ENCODE data around the gene SCARB2.
A peak's percentile ranks its signal among the peaks of the same experiment; 100 is the strongest.

Gene SCARB2

GRCh38 chr4:76148142-76148865 is 65.3 kb downstream of the SCARB2 start, which contains the start of gene NUP54:
TSS of gene NUP54 (minus strand) at chr4:76148397. CDS start at chr4:76148374, 23 bp downstream.
- peak; percentile 96 for DNase-seq (ENCODE audit: low spot score)

DNA sequence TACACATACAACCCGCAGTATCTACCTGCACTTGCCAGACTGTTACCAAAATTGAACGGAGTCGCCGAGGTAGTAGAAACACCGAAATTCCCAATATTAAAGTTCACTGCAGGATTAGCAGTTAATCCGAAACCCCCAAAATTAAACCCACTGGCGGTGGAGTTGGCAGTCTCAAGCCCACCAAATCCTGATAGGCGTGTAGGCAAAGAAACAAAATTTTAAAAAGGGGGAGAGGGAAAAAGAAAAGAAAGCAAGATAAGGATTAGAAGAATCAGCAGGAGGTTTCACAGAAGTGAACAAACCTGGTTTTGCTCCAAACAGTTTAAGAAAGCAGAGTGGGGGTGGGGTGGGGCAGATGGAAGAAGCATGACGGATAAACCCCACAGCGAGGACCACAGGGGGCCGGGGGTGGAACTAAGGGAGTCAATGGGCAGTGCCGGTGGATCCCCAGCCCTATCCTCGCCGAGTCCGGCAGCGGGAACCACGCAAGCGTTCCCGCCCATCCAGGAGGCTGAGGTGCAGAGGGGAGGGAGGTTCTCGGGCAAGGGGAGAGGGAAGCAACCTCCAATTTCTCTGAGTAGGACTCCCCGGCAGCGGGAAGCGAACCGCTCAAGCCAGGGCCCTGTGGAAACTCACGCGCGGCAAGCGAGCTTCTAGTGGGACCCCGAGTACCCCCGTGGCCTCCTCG is 66.0 kb downstream of the SCARB2 start:
- DNase-seq (ENCODE audit: low spot score): peak; percentile 64

GRCh38 chr4:76144546-76144945 is 69.1 kb downstream of the SCARB2 start:
- no peak for DNase-seq (ENCODE audit: low spot score)

- DNase-seq (ENCODE audit: low spot score): no peak
Observed at GRCh38 chr4:76141241-76141640, 72.4 kb downstream of the SCARB2 start.

DNA sequence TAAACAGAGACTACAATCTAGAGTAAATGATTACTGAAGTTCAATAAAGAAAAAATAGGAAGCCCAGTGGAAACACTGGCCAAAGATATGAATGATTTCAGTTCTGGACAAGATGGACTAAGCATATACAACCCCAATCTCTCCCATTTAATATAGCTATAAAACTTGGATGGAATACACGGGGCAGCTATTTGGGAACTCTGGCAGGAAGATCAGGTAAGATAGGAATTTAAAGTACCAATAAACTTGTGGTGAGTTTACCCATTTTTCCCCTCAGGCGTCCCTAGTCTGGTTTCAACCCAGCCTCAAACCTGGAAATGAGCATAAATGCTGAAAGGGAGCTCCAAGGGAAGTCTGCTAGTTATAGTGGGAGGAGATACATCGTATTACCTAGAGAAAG is 85.9 kb downstream of the SCARB2 start:
- no peak for DNase-seq (ENCODE audit: low spot score)

GRCh38 chr4:76125816-76126215 is 87.8 kb downstream of the SCARB2 start:
- no peak for DNase-seq (ENCODE audit: low spot score)

DNA sequence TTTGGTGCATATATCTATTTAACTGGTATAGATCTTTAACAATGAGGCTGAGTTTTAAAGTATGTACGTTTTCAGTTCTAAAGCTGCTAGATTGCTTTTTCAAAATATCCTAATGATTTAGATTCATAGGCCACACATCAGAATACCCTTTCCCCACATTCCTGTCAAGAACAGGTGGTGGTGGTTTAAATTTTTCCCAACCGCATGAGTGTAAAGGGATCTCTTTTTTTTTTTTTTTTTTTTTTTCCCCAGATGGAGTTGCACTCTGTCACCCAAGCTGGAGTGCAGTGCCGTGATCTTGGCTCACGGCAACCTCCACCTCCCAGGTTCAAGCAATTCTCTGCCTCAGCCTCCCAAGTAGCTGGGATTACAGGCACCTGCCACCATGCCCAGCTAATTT is 93.4 kb downstream of the SCARB2 start:
- no peak for DNase-seq (ENCODE audit: low spot score)

- DNase-seq (ENCODE audit: low spot score): no peak
Observed at GRCh38 chr4:76117536-76117935, 96.1 kb downstream of the SCARB2 start.

GRCh38 chr4:76116821-76117220 is 96.8 kb downstream of the SCARB2 start:
- DNase-seq (ENCODE audit: low spot score): no peak
